ENCODE measurements around the gene RHOB.

Gene RHOB

DNA sequence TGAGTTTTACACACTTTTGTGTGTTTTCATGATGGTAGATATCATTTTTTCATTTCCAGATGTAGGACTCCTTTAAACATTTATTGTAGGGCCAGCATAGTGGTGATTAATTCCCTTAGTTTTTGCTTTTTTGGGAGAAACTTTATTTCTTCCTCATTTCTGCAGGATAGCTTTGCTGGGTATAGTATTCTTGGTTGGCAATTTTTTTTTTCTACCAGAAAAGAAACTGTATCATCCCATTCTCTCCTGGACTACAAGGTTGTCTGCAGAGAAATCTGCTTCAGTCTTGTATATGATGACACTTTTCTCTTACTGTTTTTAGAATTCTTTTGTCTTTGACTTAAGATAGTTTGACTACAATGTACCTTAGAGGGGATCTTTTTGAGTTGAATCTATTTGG is 37.8 kb upstream of the RHOB start:
- Histone ChIP-seq H3K23ac (ENCODE audit: low read length) (no peak overlapping the region), H3K9ac (ENCODE audit: low read length) (no peak overlapping the region), H3K9me3 (ENCODE audit: insufficient read depth, low read depth, low read length) (peaks cover 8% of the 10 kb centered on the region), H3K14ac (ENCODE audit: low read length) (no peak overlapping the region), H4K8ac (ENCODE audit: low read depth, low read length) (no peak overlapping the region), H4K12ac (ENCODE audit: low read depth, low read length) (no peak overlapping the region), H3K27me3 (ENCODE audit: insufficient read depth, low read length) (no peaks in the 10 kb centered on the region), H2BK5ac (ENCODE audit: low read depth, low read length, poor library complexity) (no peak overlapping the region), H3K36me3 (ENCODE audit: control insufficient read depth in 1 of 2, insufficient read depth in 2 of 2, low read length in 2 of 2) (no peaks in the 10 kb centered on the region), H3K18ac (ENCODE audit: low read length) (no peak overlapping the region), H4K91ac (ENCODE audit: low read depth, low read length) (no peak overlapping the region), H3K4ac (ENCODE audit: low read depth, low read length) (no peak overlapping the region), H2AFZ (ENCODE audit: insufficient read depth, low read length, poor library complexity) (no peak overlapping the region), H2AK5ac (ENCODE audit: low read length) (no peak overlapping the region), H3K4me1 (ENCODE audit: control insufficient read depth in 1 of 2, insufficient read depth in 2 of 2, low read length in 2 of 2) (no peaks in the 10 kb centered on the region), H2BK120ac (ENCODE audit: insufficient read depth, low read length, poor library complexity) (no peak overlapping the region), H2BK12ac (ENCODE audit: low read length) (no peak overlapping the region), H3K4me2 (ENCODE audit: low read length) (no peak overlapping the region), H3K27ac (ENCODE audit: low read depth, low read length) (no peak overlapping the region), H3K79me1 (ENCODE audit: low read length) (no peaks in the 10 kb centered on the region), H3K79me2 (ENCODE audit: control insufficient read depth, insufficient read depth, low read length, poor library complexity) (no peaks in the 10 kb centered on the region), H3K4me3 (ENCODE audit: low read depth, low read length) (no peak overlapping the region)
- no peak for DNase-seq

DNA sequence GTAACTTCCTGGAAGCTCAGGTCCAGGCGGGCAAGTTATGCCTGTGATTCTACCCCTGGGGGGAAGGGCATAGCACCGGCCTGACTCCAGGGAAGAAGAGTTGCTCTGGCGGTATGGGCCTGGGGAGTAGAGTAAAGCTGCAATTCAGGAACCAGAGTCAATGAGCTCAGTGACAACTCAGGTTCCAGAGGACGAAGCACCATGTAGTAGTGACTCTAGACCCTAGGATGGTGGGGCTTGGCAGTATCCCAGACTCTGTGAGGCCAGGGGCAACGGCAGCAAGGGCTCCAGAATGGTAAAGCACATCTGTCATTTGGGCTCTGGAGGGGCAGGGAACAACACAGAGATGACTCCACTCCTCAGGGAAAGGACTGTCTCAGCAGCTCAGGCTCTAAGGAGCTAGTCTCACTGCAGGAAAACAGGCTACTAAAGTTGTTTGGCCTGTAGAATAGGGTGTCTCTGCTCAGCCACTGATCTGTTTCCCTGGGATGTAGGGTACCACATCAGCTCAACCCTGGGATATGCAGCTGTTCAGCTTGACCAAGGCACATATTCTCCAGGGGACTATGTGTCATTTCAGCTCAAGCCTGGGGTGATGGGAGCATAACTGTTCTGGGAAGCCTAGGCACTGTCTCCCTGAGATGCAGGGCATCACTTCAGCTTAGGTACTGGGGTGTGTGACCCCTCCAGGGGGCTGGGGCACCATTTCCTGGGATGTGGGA is 36.2 kb upstream of the RHOB start:
- H4K91ac ChIP-seq (ENCODE audit: low read depth, low read length), result no peak overlapping the region
- no peak overlapping the region for H4K8ac ChIP-seq (ENCODE audit: low read depth, low read length)
- H3K27me3 ChIP-seq (ENCODE audit: insufficient read depth, low read length), result no peaks in the 10 kb centered on the region
- H3K14ac ChIP-seq (ENCODE audit: low read length), result no peak overlapping the region
- H3K18ac ChIP-seq (ENCODE audit: low read length), result no peak overlapping the region
- H3K79me2 ChIP-seq (ENCODE audit: control insufficient read depth, insufficient read depth, low read length, poor library complexity), result no peaks in the 10 kb centered on the region
- no peak overlapping the region for H3K27ac ChIP-seq (ENCODE audit: low read depth, low read length)
- no peak overlapping the region for H2AK5ac ChIP-seq (ENCODE audit: low read length)
- no peak overlapping the region for H3K4me3 ChIP-seq (ENCODE audit: low read depth, low read length)
- no peaks in the 10 kb centered on the region for H3K79me1 ChIP-seq (ENCODE audit: low read length)
- no peak overlapping the region for H2BK12ac ChIP-seq (ENCODE audit: low read length)
- no peak overlapping the region for H3K4me2 ChIP-seq (ENCODE audit: low read length)
- no peak overlapping the region for H3K9ac ChIP-seq (ENCODE audit: low read length)
- no CpG with 5 or more reads among the region's 5 CpGs for WGBS (ENCODE audit: extremely low coverage, insufficient coverage, insufficient read length)
- no peak overlapping the region for H2BK120ac ChIP-seq (ENCODE audit: insufficient read depth, low read length, poor library complexity)
- DNase-seq, result no peak
- H3K9me3 ChIP-seq (ENCODE audit: insufficient read depth, low read depth, low read length), result peaks cover 8% of the 10 kb centered on the region
- H4K12ac ChIP-seq (ENCODE audit: low read depth, low read length), result no peak overlapping the region
- H3K4ac ChIP-seq (ENCODE audit: low read depth, low read length), result no peak overlapping the region
- no peaks in the 10 kb centered on the region for H3K36me3 ChIP-seq (ENCODE audit: control insufficient read depth in 1 of 2, insufficient read depth in 2 of 2, low read length in 2 of 2)
- no peak overlapping the region for H2AFZ ChIP-seq (ENCODE audit: insufficient read depth, low read length, poor library complexity)
- peaks cover 0 to 2% of the 10 kb centered on the region in 2 experiments for H3K4me1 ChIP-seq (ENCODE audit: control insufficient read depth in 1 of 2, insufficient read depth in 2 of 2, low read length in 2 of 2)
- no peak overlapping the region for H2BK5ac ChIP-seq (ENCODE audit: low read depth, low read length, poor library complexity)
- H3K23ac ChIP-seq (ENCODE audit: low read length), result no peak overlapping the region

DNA sequence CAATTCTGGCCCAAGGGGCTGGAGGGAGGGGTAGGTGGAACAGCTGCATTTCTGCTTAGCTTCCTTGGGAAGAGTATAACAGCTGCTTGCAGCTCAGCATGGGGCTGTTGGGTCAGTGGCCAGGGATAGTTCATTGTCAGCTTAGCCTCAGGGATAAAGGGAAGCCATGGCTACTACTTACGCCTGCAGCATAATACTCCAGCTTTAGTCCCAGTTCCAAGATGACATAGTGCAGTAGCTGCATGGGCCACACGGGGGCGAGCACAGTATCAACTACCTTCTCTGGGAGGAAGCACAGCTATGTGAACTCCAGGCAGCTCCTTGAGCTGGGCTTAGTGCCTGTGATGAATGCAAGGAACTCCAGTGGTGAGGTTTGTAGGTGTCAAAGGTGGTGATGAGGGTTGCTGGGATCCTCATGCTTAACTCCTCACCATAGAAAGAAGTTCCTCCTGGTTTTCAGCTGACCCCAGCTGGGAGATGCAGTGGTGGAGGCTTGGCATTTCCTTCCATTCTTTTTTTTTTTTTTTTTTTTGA is 35.4 kb upstream of the RHOB start:
- H3K18ac ChIP-seq (ENCODE audit: low read length), result no peak overlapping the region
- no CpG with 5 or more reads among the region's 3 CpGs for WGBS (ENCODE audit: extremely low coverage, insufficient coverage, insufficient read length)

DNA sequence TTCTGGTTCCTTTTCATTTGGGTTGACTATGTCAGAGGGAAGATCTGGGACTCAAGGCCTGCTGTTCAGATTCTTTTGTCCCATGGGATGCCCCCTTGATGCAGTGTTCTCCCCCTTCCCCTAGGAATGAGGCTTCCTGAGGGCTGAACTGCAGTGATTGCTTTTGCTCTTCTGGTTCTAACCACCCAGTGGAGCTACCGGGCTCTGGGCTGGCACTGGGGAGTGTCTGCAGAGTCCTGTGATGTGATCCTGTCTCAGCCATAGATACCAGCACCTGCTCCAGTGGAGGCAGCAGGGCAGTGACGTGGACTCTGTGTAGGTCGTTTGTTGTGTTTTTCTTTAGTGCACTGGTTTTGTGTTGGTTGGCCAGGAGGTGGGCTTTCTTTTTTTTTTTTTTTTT is 32.1 kb upstream of the RHOB start:
- no peak overlapping the region for H2AK5ac ChIP-seq (ENCODE audit: low read length)
- peaks cover 2% of the 10 kb centered on the region for H3K79me1 ChIP-seq (ENCODE audit: low read length)
- H2BK120ac ChIP-seq (ENCODE audit: insufficient read depth, low read length, poor library complexity), result no peak overlapping the region
- no peak overlapping the region for H3K14ac ChIP-seq (ENCODE audit: low read length)
- H3K27ac ChIP-seq (ENCODE audit: low read depth, low read length), result no peak overlapping the region
- H3K4me3 ChIP-seq (ENCODE audit: low read depth, low read length), result no peak overlapping the region
- no peak overlapping the region for H4K12ac ChIP-seq (ENCODE audit: low read depth, low read length)
- peaks cover 4 to 5% of the 10 kb centered on the region in 2 experiments for H3K4me1 ChIP-seq (ENCODE audit: control insufficient read depth in 1 of 2, insufficient read depth in 2 of 2, low read length in 2 of 2)
- no peak overlapping the region for H3K23ac ChIP-seq (ENCODE audit: low read length)
- no peak overlapping the region for H4K91ac ChIP-seq (ENCODE audit: low read depth, low read length)
- H2BK12ac ChIP-seq (ENCODE audit: low read length), result no peak overlapping the region
- H3K27me3 ChIP-seq (ENCODE audit: insufficient read depth, low read length), result no peaks in the 10 kb centered on the region
- H3K79me2 ChIP-seq (ENCODE audit: control insufficient read depth, insufficient read depth, low read length, poor library complexity), result no peaks in the 10 kb centered on the region
- peak; percentile 23 to 46 for DNase-seq
- no peak overlapping the region for H3K4ac ChIP-seq (ENCODE audit: low read depth, low read length)
- H3K18ac ChIP-seq (ENCODE audit: low read length), result no peak overlapping the region
- no peak overlapping the region for H2AFZ ChIP-seq (ENCODE audit: insufficient read depth, low read length, poor library complexity)
- WGBS (ENCODE audit: extremely low coverage, insufficient coverage, insufficient read length), result no CpG with 5 or more reads among the region's 3 CpGs
- peaks cover 8% of the 10 kb centered on the region for H3K9me3 ChIP-seq (ENCODE audit: insufficient read depth, low read depth, low read length)
- H3K4me2 ChIP-seq (ENCODE audit: low read length), result no peak overlapping the region
- H2BK5ac ChIP-seq (ENCODE audit: low read depth, low read length, poor library complexity), result no peak overlapping the region
- H3K36me3 ChIP-seq (ENCODE audit: control insufficient read depth in 1 of 2, insufficient read depth in 2 of 2, low read length in 2 of 2), result no peaks in the 10 kb centered on the region
- H3K9ac ChIP-seq (ENCODE audit: low read length), result no peak overlapping the region
- H4K8ac ChIP-seq (ENCODE audit: low read depth, low read length), result no peak overlapping the region

More for the DNA sequence above, 35.4 kb upstream of the RHOB start:
- no peak overlapping the region for H4K8ac ChIP-seq (ENCODE audit: low read depth, low read length)
- H3K4me2 ChIP-seq (ENCODE audit: low read length), result no peak overlapping the region
- no peak overlapping the region for H4K12ac ChIP-seq (ENCODE audit: low read depth, low read length)
- no peak overlapping the region for H3K4me3 ChIP-seq (ENCODE audit: low read depth, low read length)
- H4K91ac ChIP-seq (ENCODE audit: low read depth, low read length), result no peak overlapping the region
- no peak overlapping the region for H3K27ac ChIP-seq (ENCODE audit: low read depth, low read length)
- peaks cover 0 to 2% of the 10 kb centered on the region in 2 experiments for H3K4me1 ChIP-seq (ENCODE audit: control insufficient read depth in 1 of 2, insufficient read depth in 2 of 2, low read length in 2 of 2)
- H3K79me1 ChIP-seq (ENCODE audit: low read length), result no peaks in the 10 kb centered on the region
- H2BK5ac ChIP-seq (ENCODE audit: low read depth, low read length, poor library complexity), result no peak overlapping the region
- no peak overlapping the region for H2AK5ac ChIP-seq (ENCODE audit: low read length)
- H3K14ac ChIP-seq (ENCODE audit: low read length), result no peak overlapping the region
- H2BK120ac ChIP-seq (ENCODE audit: insufficient read depth, low read length, poor library complexity), result no peak overlapping the region
- no peaks in the 10 kb centered on the region for H3K79me2 ChIP-seq (ENCODE audit: control insufficient read depth, insufficient read depth, low read length, poor library complexity)
- DNase-seq, result peak; percentile 97 to 98
- no peak overlapping the region for H2BK12ac ChIP-seq (ENCODE audit: low read length)
- H3K36me3 ChIP-seq (ENCODE audit: control insufficient read depth in 1 of 2, insufficient read depth in 2 of 2, low read length in 2 of 2), result no peaks in the 10 kb centered on the region
- H3K27me3 ChIP-seq (ENCODE audit: insufficient read depth, low read length), result no peaks in the 10 kb centered on the region
- no peak overlapping the region for H3K9ac ChIP-seq (ENCODE audit: low read length)
- H3K23ac ChIP-seq (ENCODE audit: low read length), result no peak overlapping the region
- H3K9me3 ChIP-seq (ENCODE audit: insufficient read depth, low read depth, low read length), result peaks cover 8% of the 10 kb centered on the region
- H2AFZ ChIP-seq (ENCODE audit: insufficient read depth, low read length, poor library complexity), result no peak overlapping the region
- no peak overlapping the region for H3K4ac ChIP-seq (ENCODE audit: low read depth, low read length)

Data from trophoblast cell (in vitro differentiated cells and primary cell).